Stimulated activated CD8-positive, alpha-beta memory T cell treated with anti-CD3 and anti-CD28 coated beads, Interleukin-12 subunit alpha, Interleukin-12 subunit beta, amount 100 ng/mL, for 1 hour (primary cell): ENCODE data around the gene ZMYM4.
"Not testable (repeated sequence)": the region's sequence is repeated elsewhere in the genome, so short reads cannot be mapped to it uniquely, and the experiment has no call there.

Experiments used
- DNase-seq: peaks from one replicate; pipeline ENCODE4 v3.0.0-alpha.2; 2020; ENCODE audit warnings: low read depth

Gene ZMYM4

GRCh38 chr1:35454176-35454575 lies 185.7 kb downstream of the ZMYM4 start:
- no peak for DNase-seq

- DNase-seq: no peak
Observed at GRCh38 chr1:35454616-35455015, 186.1 kb downstream of the ZMYM4 start.

DNA sequence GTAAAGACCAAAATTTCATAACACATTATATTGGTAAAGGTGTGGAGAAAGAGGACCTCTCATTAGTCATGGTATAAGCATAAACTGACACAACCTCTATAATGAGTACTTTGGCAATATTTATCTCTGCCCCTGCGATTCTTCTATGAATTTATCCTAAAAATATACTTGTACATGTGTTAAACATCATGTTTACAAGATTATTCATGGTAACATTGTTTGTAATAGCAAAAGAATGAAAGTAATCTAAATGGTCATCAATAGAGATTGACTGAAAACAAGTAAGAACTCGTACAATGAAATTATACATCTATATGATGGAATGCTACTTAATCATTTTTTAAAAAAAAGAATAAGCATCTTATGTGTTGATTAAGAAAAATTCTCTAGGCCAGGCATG lies 192.3 kb downstream of the ZMYM4 start:
- DNase-seq: no peak

GRCh38 chr1:35461966-35462651 lies 193.6 kb downstream of the ZMYM4 start:
- DNase-seq: no peak

- no peak for DNase-seq
Observed at GRCh38 chr1:35463232-35463631, 194.7 kb downstream of the ZMYM4 start.

DNA sequence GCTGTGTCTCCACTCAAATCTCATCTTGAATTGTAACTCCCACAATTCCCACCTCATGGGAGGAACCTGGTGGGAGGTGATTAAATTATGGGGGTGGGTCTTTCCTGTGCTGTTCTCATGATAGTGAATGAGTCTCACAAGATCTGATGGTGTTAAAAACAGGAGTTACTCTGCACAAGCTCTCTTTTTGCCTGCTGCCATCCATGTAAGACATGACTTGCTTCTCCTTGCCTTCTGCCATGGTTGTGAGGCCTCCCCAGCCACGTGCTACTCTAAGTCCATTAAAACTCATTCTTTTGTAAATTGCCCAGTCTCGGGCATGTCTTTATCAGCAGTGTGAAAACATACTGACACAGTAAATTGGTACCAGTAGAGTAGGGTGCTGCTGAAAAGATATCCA lies 195.2 kb downstream of the ZMYM4 start:
- not testable (repeated sequence) for DNase-seq

DNA sequence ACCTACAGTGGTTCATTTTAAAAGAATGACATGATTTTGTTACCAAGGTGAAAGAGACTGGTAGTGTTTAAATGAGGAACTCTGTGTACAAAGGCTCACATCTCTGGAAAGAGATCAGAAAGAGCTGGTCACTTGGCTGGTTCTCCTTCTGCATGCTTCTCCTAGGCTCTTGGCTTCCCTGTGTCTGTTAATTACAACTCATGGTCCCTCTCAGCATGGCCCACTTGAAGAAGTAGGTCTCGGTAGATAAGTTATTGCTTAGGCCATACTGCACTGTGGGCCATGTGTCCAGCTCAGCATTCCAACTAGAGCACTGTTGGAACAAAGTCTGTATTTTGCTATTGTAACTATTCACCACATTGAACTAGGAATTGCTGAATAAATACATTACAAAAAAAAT lies 197.6 kb downstream of the ZMYM4 start:
- no peak for DNase-seq

DNA sequence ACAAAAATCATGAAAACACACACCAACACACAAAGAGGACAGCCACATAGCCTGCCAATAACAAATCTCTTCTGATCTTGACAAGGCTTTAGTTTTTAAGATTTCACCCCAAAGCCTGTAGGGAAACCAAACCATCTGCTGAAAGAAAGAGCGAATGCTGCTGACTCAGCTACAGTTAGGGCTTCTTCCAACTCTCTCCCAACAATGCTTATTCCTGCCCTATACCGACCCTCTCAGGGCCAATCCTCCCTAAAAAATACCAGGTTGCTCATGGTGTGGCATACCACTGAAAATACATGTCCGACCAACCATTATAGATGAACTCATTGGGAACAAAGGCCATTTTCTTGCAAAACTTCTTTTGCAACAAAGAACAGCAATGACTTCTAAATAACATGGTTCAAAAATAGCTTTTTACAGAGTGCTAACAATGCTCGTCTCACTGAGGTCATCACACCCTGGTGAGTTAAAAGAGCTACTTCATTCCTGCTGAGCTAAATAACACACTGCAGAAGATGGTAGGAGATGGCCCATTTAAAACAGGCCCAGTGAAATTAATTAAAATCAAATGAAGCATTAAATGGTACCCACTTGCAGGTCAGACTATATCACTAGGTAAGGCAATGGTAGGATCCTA lies 202.6 kb downstream of the ZMYM4 start:
- no peak for DNase-seq
